Pancreas (tissue), 10 donors: ENCODE measurements around the gene EDEM2. TPM values are rescaled to one million over a fixed set of nuclear protein-coding genes. Genes with fewer than 3 reads are reported as not detected.
"Not testable (repeated sequence)": the region's sequence is repeated elsewhere in the genome, so short reads cannot be mapped to it uniquely, and the experiment has no call there.

Experiments
- ATAC-seq, 4 donors: fragments of 200-7000 bp; cut with Tn5 transposase; one replicate each; pipeline versions ENCODE4 v1.8.0 to v1.9.1; 2020; ENCODE audit warnings: mild to moderate bottlenecking in 4 of 4, moderate library complexity in 4 of 4
- DNase-seq, 6 donors: peaks; one replicate each; pipeline ENCODE4 v3.0.0-alpha.2; 2020
- FAIRE-seq: peaks from 2 replicates; lab custom pipeline; 2012; peaks lifted over from hg19 to GRCh38; lab: Jason Lieb, UNC
- H3K27ac ChIP-seq, 4 donors: fragments of 200-600 bp; sonication (generic); 1 replicate in 3 of 4; 2 replicates in 1 of 4; pipeline versions ENCODE4 v1.5.0 to v1.8.0; 2020
- H3K27me3 ChIP-seq, 4 donors: fragments of 200-600 bp; one replicate each; pipeline ENCODE4 v1.8.0; 2021
- H3K36me3 ChIP-seq, 3 donors: fragments of 200-600 bp; sonication (generic) in 1 of 3; one replicate each; pipeline versions ENCODE4 v1.5.0 to v1.8.0; 2020 to 2021
- H3K4me1 ChIP-seq, 3 donors: fragments of 200-600 bp; one replicate each; pipeline ENCODE4 v1.8.0; 2021
- H3K4me3 ChIP-seq, 4 donors: fragments of 200-600 bp; sonication (generic) in 2 of 4; one replicate each; pipeline versions ENCODE4 v1.5.0 to v1.8.0; 2020 to 2021
- H3K9me3 ChIP-seq, 4 donors: fragments of 200-600 bp; one replicate each; pipeline ENCODE4 v1.8.0; 2021
- WGBS, 2 donors: extraction: QIAGEN DNeasy Blood & Tissue Kit; methylation state at CpG; one replicate each; pipeline ENCODE4 v1.1.7; 2013; 5-methylcytosine and 5-hydroxymethylcytosine counted together
- intact Hi-C, 3 donors: fragments of 100-400 bp; cut with DNase I; formaldehyde crosslinking; loops; one replicate each; pipeline versions ENCODE4 v1.11.1 to v1.14.2; 2022
- polyA plus RNA-seq, 2 donors: library from polyadenylated mRNA; stranded (reverse); fragments of 200-250 nt; gene quantifications; one replicate each; pipeline ENCODE4 v1.2.3, GENCODE V29; 2013
- total RNA-seq, 6 donors: library from RNA; stranded (reverse); fragmentation: NEBNext Ultra II Directional in 4 of 6; extraction: Animal tissue kit (Norgen Biotek cat#: 25700) in 4 of 6; gene quantifications; one replicate each; pipeline versions ENCODE4 v1.2.1 to v1.2.4, GENCODE V29; 2021 to 2023
- TF ChIP-seq, protein P1 (sequence below), 4 donors: fragments of 200-600 bp; sonication (generic) in 3 of 4; IDR thresholded peaks; one replicate each; pipeline versions ENCODE4 v1.5.0 to v1.8.0; 2021; ENCODE audit warnings: antibody characterized with exemption in 4 of 4
- donor health status: healthy with polysubstance abuse.
- donor health status: DM: no; HTN: no; CAD: no; lungs with moderate emphysema.
- donor health status: DM: no; HTN: no; CAD: no.
- donor health status: control.
- donor health status: control.
- donor health status: Bipolar disorder and iron deficiency.
- donor health status: DM: yes; HTN: yes; CAD: no.
- donor health status: DM: no; HTN: no; CAD: no.
- donor health status: DM: no; HTN: no; CAD: no.
- donor health status: DM: yes; HTN: yes; CAD: no.

The EDEM2 gene
- total and polyA plus RNA-seq, 8 donors: 12.5 to 31.5 (median 17.4) TPM

DNA sequence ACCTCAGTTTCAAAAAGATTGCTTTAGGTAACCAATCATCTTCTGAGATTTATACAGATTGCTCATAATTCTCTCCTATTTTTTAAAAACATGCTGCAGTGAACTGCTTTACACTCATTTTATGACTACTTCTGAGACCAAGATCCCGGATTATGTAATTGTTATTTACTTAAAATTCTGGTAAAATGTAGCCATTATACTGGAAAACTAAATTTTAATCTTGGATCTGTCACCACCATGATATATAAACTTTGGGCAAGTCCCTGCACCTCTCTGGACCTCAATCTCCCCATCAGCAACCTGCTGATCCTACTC is 24.3 kb upstream of the EDEM2 start:
- peak overlapping the region in 1 of 4 donors; percentile 45 for H3K4me3 ChIP-seq
- no peaks in the 10 kb centered on the region for H3K27me3 ChIP-seq
- TF ChIP-seq, protein P1, sequence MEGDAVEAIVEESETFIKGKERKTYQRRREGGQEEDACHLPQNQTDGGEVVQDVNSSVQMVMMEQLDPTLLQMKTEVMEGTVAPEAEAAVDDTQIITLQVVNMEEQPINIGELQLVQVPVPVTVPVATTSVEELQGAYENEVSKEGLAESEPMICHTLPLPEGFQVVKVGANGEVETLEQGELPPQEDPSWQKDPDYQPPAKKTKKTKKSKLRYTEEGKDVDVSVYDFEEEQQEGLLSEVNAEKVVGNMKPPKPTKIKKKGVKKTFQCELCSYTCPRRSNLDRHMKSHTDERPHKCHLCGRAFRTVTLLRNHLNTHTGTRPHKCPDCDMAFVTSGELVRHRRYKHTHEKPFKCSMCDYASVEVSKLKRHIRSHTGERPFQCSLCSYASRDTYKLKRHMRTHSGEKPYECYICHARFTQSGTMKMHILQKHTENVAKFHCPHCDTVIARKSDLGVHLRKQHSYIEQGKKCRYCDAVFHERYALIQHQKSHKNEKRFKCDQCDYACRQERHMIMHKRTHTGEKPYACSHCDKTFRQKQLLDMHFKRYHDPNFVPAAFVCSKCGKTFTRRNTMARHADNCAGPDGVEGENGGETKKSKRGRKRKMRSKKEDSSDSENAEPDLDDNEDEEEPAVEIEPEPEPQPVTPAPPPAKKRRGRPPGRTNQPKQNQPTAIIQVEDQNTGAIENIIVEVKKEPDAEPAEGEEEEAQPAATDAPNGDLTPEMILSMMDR (IDR thresholded peaks at IDR 0.05): no peak
- H3K9me3 ChIP-seq: no peaks in the 10 kb centered on the region
- WGBS, 2 donors: 53 to 56% methylated on average over 1 of the region's 1 CpG
- DNase-seq (no peak), FAIRE-seq (no peak), ATAC-seq (no peak)
- no peaks in the 10 kb centered on the region for H3K36me3 ChIP-seq
- intact Hi-C loops: no loop called here
- no peaks in the 10 kb centered on the region for H3K4me1 ChIP-seq
- H3K27ac ChIP-seq: peak overlapping the region in 2 of 4 donors; percentile 55 to 66

DNA sequence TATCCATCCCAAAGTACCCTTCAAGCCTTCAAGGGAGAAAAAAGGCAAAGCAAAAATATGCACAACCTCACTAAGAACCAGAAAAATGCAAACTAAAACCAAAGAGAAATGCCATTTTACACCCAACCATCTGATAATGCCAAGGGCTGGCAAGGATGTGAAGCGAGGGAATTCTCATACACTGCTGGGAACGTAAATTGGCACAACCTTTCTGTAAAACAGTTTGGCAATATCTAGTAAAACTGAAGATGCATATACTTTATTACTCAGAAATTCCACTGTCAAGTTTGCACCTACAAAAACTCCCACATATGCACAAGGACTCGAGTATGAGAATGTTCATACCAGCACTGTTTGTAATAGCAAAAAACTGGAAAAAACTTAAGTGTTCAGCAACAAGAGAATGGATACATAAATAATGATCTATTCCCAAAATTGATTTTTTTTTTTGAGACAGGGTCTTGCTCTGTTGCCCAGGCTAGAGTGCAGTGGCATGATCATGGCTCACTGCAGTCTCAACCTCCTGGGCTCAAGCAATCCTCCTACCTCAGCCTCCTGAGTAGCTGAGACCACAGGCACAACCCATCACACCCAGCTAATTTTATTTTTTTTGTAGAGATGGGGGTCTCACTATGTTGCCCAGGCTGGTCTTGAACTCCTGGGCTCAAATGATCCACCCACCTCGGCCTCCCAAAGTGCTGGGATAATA is 21.7 kb upstream of the EDEM2 start:
- intact Hi-C loops: not testable (repeated sequence)

DNA sequence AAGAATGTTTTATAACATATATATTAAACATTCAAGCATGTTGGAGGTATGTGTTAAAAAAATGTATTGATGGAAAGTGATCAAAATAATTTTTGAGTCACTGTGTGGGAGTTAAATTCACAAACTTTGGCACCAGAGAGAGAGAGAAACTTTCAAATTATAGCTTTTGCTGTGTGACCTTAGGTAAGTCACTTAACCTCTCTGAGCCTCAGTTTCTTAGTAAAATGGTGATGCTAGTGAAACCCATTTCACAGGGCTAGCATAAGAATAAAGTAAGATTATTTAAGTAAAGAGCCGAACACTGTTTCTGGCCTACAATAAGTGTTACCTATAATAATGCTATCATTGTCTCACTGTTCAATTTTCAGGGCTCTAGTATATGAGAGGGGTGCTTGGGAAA is 20.7 kb upstream of the EDEM2 start:
- H3K4me3 ChIP-seq: no peak overlapping the region
- ATAC-seq (no peak), FAIRE-seq (no peak), DNase-seq (no peak)
- H3K27me3 ChIP-seq: no peaks in the 10 kb centered on the region
- no peaks in the 10 kb centered on the region for H3K36me3 ChIP-seq
- TF ChIP-seq, protein P1 (IDR thresholded peaks at IDR 0.05): no peak
- H3K9me3 ChIP-seq: no peaks in the 10 kb centered on the region
- H3K27ac ChIP-seq: no peak overlapping the region
- 96 to 98% methylated on average over 1 of the region's 1 CpG for WGBS, 2 donors
- no peaks in the 10 kb centered on the region for H3K4me1 ChIP-seq
- intact Hi-C loops: no loop called here

More for the DNA sequence above, 21.7 kb upstream of the EDEM2 start:
- not testable (repeated sequence) for H3K4me1 ChIP-seq, H3K4me3 ChIP-seq, DNase-seq, FAIRE-seq, ATAC-seq, H3K9me3 ChIP-seq, H3K36me3 ChIP-seq, H3K27me3 ChIP-seq, H3K27ac ChIP-seq
- 90 to 91% methylated on average over 4 of the region's 4 CpGs for WGBS, 2 donors

DNA sequence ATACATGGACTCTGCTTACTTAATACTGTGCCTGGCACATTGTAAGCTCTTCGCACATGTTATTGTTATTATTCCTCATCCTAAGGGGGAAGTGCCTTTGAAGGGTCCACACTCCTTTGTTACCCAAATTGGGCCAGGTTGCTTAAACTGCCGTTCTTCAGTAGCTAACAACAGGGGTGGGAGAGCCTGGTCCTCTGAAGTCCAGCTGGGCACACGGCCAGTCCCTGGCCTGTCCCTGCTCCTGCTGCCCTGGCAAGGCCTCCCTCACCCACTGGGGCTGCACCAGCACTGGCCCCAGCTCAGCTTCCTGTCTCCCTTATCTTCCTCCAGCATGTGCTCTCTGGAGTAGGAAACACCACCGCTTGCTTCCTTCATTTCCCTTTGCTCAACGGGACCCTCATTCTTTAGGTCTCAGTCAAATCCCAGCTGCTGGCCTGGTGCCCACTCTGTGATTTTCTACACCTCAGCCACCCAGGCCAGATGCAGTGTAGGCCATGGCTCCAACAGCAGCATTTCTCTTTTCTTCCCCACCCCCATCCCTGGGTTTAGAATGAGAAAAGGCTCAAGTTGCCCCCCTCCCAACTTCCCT is 19.2 kb upstream of the EDEM2 start:
- intact Hi-C loops: no loop called here
- Histone ChIP-seq H3K27ac (no peak overlapping the region), H3K4me1 (no peaks in the 10 kb centered on the region), H3K27me3 (no peaks in the 10 kb centered on the region), H3K9me3 (no peaks in the 10 kb centered on the region), H3K4me3 (no peak overlapping the region), H3K36me3 (no peaks in the 10 kb centered on the region)
- WGBS, 2 donors: 56 to 66% methylated on average over 5 of the region's 5 CpGs
- FAIRE-seq (no peak), ATAC-seq (peak in 3 of 4 donors; percentile 44 to 67 (median 51)), DNase-seq (peak in 1 of 6 donors; percentile 44)
- TF ChIP-seq, protein P1 (IDR thresholded peaks at IDR 0.05): no peak

DNA sequence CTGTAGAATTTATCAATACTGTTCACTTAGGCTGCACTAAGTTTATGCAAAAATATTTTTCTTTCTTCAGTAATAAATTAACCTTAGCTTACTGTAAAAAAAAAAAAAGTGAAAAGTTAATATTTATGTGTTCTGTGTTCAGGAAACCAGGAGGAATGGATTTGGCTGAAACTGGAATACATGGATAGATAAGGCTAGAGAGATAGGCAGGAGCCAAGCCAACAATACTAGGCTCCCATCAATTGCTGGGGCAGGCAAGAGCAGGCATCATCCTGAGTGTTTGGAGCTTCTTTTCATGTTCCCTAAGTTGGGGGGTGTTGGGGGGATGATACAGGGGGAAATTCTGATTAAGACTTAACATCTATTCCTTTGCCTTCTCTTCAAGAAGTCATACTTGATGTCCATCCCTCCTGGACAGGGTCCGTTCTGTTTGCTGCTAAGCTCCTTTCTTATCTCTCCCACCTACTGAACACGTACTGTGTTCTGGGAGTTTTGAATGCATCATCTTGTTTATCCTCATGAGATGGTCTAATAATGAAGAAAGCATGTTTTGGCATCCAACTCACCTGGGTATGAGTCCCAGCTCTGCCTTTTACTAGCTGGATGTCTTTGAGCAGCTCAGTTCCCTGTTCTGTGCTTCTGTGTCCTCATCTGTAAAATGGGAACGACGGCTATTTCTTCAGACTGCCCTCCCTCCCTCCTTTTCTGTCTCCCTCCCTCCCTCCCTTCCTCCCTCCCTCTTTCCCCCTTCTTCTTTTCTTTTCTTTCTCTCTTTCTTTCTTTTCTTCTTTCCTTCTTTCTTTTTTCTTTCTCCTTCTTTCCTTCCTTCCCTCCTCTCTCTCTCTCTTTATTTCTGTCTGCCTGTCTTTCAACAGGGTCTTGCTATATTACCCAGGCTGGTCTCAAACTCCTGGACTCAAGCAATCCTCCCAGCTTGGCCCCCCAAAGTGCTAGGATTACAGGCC is 18.4 kb upstream of the EDEM2 start:
- Histone ChIP-seq H3K4me1 (no peaks in the 10 kb centered on the region), H3K27ac (no peak overlapping the region), H3K4me3 (no peak overlapping the region), H3K27me3 (no peaks in the 10 kb centered on the region), H3K36me3 (no peaks in the 10 kb centered on the region), H3K9me3 (no peaks in the 10 kb centered on the region)
- FAIRE-seq (no peak), DNase-seq (no peak), ATAC-seq (no peak)
- intact Hi-C loops: no loop called here
- TF ChIP-seq, protein P1 (IDR thresholded peaks at IDR 0.05): no peak
- 83 to 91% methylated on average over 4 of the region's 4 CpGs for WGBS, 2 donors

DNA sequence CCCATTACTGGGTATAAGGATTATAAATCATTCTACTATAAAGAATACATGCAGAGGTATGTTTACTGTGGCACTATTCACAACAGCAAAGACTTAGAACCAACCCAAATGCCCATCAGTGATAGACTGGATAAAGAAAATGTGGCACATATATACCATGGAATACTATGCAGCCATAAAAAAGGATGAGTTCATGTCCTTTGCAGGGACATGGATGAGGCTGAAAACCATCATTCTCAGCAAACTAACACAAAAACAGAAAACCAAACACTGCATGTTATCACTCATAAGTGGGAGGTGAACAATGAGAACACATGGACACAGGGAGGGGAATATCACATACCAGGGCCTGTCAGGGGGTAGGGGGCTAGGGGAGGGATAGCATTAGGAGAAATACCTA is 17.4 kb upstream of the EDEM2 start:
- H3K4me3 ChIP-seq, DNase-seq, H3K27me3 ChIP-seq, H3K36me3 ChIP-seq, H3K9me3 ChIP-seq, FAIRE-seq, H3K27ac ChIP-seq, H3K4me1 ChIP-seq, ATAC-seq, intact Hi-C loops: not testable (repeated sequence)

DNA sequence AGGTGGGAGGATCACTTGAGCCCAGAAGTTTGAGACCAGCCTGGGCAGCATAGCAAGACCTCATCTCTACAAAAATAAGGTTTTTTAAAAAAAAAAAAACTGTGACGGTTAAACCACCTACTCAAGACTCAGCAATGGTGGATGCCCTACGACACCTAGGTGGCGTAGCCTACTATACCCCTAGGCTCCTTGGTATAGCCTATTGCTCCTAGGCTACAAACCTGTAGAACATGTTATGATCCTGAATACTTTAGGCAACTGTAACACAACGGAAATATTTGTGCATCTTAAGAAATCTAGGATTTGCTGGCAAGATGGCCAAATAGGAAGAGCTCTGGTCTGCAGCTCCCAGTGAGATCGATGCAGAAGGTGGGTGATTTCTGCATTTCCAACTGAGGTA is 13.2 kb upstream of the EDEM2 start:
- FAIRE-seq: not testable (repeated sequence)

More for the DNA sequence above, 13.2 kb upstream of the EDEM2 start:
- intact Hi-C loops, ATAC-seq, H3K4me1 ChIP-seq, H3K36me3 ChIP-seq, H3K27ac ChIP-seq, DNase-seq, H3K4me3 ChIP-seq, H3K27me3 ChIP-seq, H3K9me3 ChIP-seq: not testable (repeated sequence)
- 92 to 93% methylated on average over 5 of the region's 5 CpGs for WGBS, 2 donors
